ENCODE measurements around the gene OPA1.
A peak's percentile ranks its signal among the peaks of the same experiment; 100 is the strongest.

Gene OPA1

DNA sequence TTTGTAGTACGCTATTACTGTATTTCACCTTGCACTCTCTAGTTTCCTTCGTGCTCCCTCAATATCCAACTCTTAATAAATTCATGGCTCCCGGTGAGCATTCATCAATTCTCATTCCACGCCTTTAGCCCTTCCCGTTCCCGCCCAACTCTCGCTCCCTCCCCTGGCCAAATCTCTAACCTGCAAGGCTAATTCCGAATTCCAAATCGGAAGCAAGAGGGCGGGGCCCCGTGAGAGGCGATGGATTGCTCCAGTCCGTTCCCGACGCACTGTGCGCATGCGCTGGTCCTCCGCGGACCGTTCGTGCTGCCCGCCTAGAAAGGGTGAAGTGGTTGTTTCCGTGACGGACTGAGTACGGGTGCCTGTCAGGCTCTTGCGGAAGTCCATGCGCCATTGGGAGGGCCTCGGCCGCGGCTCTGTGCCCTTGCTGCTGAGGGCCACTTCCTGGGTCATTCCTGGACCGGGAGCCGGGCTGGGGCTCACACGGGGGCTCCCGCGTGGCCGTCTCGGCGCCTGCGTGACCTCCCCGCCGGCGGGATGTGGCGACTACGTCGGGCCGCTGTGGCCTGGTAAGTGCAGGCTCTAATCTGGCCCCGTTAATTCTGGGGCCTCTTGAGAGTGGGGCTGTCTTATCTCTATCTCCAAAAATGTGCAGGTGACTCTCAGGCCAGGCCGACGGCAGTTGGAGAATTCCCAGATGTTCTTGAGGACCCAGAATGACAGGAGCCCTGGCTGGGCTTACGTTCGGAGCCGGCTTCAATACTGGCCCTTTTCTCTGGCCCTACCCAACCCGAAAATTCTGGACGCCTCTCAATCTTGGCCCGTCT, at the start of gene OPA1:
TSS of gene OPA1 (plus strand) at position 368 of the 827 bp plus-strand sequence. CDS start at position 538, 170 bp downstream.
- DNase-seq, result peak; percentile 98

GRCh38 chr3:193544289-193544688, 48.7 kb upstream of the OPA1 start:
- DNase-seq, result no peak

DNA sequence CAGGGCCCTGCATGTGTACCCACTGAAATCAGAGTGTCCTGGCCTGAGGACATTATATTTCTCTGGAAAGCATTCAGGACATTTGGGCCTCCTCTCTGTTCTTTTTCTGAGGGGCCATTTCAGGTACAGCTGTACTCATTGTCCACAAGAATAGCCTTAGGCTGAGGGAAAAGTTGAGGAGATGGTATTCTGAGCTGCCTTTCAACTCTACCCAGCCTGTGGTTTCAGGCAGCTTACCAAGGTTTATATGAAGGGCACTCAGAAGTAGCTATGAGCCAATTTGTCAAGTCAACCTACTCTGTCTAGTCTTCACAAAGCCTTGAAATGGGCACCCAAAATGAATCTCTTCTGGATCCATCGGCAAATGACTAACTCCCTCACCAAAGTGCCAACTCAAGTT, 47.7 kb upstream of the OPA1 start:
- DNase-seq, result no peak

DNA sequence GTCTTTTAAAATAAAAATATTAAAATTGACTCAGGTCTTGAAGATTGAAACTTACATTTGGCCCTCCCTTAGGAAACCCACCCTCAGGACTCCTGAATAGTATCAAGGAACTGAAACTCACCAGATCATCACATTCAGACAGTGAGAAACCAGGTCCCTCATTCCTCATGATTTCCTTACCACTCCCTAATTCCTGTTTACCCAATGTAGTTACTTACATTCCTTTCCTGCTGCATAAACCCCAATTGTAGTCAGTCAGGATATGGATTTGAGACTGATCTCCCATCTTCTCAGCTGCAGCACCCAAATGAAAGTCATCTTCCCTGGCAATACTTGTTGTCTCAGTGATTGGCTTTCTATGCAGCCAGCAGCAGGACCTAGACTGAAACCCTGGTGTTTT, 46.9 kb upstream of the OPA1 start:
- no peak for DNase-seq

DNA sequence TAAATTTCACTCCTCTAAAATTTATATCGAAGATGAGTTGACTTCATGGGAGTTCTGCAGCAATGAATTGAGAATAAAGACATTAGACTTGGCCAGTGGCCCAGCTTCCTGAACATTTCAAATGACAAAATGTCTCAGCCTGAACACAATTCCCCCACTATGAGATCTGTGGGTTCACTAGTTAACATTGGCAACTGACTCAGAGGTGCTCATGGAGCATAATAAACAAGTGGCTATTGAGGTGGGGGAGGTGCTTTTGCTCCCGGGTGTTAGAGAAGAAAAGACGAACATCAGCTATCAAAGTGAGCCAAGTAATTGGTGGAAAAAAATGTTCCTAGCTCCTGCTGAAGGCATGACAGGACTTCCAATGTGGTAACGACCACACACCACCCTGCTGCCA, 44.6 kb upstream of the OPA1 start:
- no peak for DNase-seq

- DNase-seq, result no peak
These were observed 40.1 kb upstream of the OPA1 start for GRCh38 chr3:193552923-193553322.

GRCh38 chr3:193553586-193553985, 39.4 kb upstream of the OPA1 start:
- no peak for DNase-seq

- no peak for DNase-seq
These were observed 38.2 kb upstream of the OPA1 start, which contains the start of gene ATP13A4 for GRCh38 chr3:193554811-193555210. Gene ATP13A4, minus strand, starts transcription at chr3:193554895. Its CDS starts 96 bp downstream, at chr3:193554799.

GRCh38 chr3:193556841-193557240, 36.2 kb upstream of the OPA1 start:
- no peak for DNase-seq

DNA sequence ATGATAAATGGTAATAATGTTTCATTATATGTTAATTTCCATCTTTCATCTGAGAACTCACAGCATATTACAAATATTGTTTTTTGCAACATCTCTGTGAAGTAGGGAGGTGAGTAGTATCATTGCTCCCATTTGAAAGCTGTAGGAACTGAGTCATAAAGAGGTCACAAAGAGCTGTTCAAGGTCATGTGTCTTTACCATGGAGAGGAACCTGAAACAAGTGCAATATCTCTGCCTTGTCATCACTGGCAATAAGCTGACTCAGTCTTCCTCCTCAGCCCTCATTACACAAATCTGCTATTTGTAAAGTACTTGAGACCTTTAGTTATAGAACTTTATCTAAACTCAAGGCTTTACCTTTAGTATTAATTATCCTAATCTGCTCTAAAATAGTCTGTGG, 33.9 kb upstream of the OPA1 start:
- DNase-seq, result no peak

- no peak for DNase-seq
These were observed 32.9 kb upstream of the OPA1 start for GRCh38 chr3:193560091-193560490.

DNA sequence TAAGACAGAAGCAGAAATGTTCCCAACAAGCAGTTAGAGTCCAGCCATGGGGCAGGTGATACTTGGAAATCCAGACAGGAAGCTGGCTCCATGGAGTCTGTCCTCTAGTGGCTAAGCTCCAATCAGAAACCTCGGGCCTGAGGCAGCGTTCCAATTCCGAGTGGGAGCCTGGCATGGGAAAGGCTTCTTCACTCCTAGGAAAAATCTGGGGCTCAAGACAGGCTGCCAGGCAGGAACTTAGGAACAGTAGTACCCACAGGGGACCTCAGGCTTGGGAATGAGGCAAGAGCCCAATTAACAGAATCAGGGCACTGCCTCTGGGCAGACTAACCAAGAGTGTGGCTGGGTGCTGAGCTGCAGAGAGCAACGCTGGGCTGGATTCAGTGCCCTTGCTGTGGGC, 32.1 kb upstream of the OPA1 start:
- no peak for DNase-seq

- DNase-seq, result no peak
These were observed 29.6 kb upstream of the OPA1 start for GRCh38 chr3:193563426-193563825.

GRCh38 chr3:193564012-193564411, 29.0 kb upstream of the OPA1 start:
- no peak for DNase-seq

DNA sequence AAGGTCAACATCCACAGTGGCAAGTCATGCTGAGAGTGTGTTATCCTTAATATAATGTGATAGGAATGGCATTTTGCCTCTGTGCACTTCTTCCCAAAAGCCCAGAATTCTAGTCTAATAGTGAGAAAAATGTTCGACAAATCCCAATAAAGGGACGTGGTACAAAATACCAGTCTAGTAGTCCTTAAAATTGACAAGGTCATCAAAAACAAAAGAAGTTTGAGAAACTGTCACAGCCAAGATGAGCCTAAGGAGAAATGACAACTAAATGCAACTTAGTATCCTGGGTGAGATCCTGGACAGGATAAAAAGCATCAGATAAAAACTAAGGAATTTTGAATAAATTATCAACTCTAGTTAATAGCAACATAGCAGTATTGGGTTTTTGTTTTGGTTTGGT, 23.9 kb upstream of the OPA1 start:
- no peak for DNase-seq

- DNase-seq, result peak; percentile 25
These were observed 20.5 kb upstream of the OPA1 start for GRCh38 chr3:193572426-193572908.

DNA sequence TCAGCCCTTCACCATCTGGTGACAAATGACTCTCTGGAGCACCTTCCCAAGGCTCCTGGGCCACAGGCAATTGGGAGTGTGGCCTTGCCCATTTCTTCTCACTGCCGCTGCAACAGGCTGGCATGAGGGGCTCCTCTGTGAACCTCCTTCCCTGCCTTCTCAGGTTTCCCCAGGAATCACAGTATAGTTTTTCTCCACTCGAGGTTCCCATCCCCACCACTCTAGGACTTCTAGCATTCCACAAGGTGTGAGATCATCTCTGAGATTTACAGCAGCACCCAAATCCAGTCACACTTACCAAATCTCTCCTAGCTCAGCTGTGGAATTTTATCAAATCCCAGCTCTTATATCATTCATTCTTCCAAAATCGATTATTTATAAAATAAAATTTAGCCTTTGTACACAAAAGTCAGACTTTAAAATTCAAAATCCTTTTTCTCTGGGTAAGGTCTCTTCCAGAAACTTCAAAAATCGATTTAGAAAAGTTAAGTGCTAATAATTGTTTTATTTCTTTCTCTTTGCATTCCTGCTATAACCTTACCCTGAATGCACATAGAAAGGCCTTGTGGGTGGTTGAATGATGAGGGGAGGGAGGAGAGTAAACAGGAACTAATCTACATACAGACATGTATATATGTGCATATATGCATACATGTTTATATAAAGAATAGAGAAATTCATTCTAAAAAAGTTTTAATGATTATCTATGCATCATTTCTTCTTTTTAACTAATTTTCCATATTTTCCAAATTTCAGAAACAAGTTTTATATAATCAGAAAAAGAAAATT, 19.4 kb upstream of the OPA1 start:
- DNase-seq, result no peak

GRCh38 chr3:193574488-193575070, 18.4 kb upstream of the OPA1 start:
- DNase-seq, result no peak

- no peak for DNase-seq
These were observed 7.5 kb upstream of the OPA1 start for GRCh38 chr3:193585530-193585929.

- no peak for DNase-seq
These were observed 6.5 kb upstream of the OPA1 start for GRCh38 chr3:193586526-193586925.

- no peak for DNase-seq
These were observed 3.9 kb upstream of the OPA1 start for GRCh38 chr3:193589129-193589528.

DNA sequence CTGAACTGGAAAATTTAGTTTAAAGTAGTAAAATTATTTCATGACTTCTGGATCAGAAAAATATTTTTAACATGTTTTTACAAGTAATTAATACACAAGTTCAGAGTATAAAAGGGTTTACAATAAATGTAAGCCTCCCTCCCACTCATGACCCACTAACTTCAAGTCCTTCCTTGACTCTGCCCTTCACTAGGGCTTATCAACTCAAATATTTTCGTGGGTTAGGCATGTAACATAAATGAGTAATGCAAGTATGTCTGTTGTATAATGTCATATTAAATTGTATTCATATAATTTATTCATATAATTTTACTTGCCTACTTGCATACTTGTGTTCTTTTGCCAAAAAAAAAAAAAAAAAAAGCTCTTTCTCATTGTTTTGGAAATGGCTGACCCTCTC, 3.4 kb upstream of the OPA1 start:
- no peak for DNase-seq

GRCh38 chr3:193590088-193590856, 2.7 kb upstream of the OPA1 start:
- DNase-seq, result no peak

All from NCI-H510A (cell line).